ENCODE results near the gene DYNC1H1.

DNA sequence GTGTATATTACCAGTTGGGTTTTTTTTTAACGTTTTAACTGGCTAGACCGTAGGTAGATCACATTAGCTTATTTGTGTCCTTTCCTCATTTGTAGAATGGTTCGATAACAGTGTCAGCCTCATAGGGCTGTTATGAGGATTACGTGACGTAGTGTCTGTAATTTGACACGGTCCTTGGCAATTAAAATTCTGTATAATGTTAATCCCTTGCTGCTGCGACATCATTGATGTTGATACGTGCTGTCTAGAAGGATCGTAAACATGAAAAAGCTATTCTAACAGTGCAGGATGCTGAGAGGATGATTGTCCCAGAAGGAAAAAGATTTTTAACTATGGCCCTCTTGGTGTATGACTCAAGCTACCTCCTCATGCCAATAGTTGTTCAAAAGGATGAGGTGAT lies 71.5 kb downstream of the DYNC1H1 start:
- TF ChIP-seq, protein P1, sequence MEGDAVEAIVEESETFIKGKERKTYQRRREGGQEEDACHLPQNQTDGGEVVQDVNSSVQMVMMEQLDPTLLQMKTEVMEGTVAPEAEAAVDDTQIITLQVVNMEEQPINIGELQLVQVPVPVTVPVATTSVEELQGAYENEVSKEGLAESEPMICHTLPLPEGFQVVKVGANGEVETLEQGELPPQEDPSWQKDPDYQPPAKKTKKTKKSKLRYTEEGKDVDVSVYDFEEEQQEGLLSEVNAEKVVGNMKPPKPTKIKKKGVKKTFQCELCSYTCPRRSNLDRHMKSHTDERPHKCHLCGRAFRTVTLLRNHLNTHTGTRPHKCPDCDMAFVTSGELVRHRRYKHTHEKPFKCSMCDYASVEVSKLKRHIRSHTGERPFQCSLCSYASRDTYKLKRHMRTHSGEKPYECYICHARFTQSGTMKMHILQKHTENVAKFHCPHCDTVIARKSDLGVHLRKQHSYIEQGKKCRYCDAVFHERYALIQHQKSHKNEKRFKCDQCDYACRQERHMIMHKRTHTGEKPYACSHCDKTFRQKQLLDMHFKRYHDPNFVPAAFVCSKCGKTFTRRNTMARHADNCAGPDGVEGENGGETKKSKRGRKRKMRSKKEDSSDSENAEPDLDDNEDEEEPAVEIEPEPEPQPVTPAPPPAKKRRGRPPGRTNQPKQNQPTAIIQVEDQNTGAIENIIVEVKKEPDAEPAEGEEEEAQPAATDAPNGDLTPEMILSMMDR (IDR thresholded peaks at IDR 0.05), result no peak
- TF ChIP-seq ZFX (IDR thresholded peaks at IDR 0.05; ENCODE audit: borderline replicate concordance), result no peak

Measured in 22Rv1 (cell line).